WTC11 (cell line): ENCODE data around the gene PTPN12.

Experiments used
- CREB1 ChIP-seq: sonication (generic); formaldehyde crosslinking; IDR thresholded peaks from 2 replicates; pipeline ENCODE4 v1.8.0; 2023; ENCODE audit warnings: mild to moderate bottlenecking, missing genetic modification reagents
- MYBL2 ChIP-seq: sonication (generic); formaldehyde crosslinking; IDR thresholded peaks from 2 replicates; pipeline ENCODE4 v1.8.1; 2023; ENCODE audit warnings: mild to moderate bottlenecking, moderate library complexity, missing genetic modification reagents
- TF ChIP-seq, protein P1 (sequence below): fragments of 200-600 bp; IDR thresholded peaks from 2 replicates; pipeline ENCODE4 v1.8.0; 2022; ENCODE audit warnings: antibody characterized with exemption
- TF ChIP-seq, protein P2 (sequence below): sonication (generic); formaldehyde crosslinking; IDR thresholded peaks from 2 replicates; pipeline ENCODE4 v1.8.0; 2022; ENCODE audit warnings: mild to moderate bottlenecking, missing genetic modification reagents

DNA sequence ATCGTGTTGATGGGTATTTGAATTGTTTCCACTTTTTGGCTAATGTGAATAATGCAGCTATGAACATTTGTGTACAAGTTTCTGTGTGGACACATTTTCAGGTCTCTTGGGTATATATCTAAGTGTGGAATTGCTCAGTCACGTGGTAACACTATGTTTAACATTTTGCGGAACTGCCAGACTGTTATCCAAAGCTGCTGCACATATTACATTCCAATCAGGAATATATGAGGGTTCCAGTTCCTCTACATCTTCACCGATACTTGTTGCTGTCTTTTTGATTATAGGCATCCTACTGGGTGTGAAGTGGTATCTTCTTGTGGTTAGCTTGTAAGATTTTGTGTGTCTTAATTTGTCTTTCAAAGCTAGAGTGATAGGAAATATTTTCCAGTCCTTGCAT is 6.8 kb downstream of the PTPN12 start:
- TF ChIP-seq CREB1 (CRISPR knock-in tag) (no peak), MYBL2 (CRISPR knock-in tag) (no peak)
- TF ChIP-seq, protein P1, sequence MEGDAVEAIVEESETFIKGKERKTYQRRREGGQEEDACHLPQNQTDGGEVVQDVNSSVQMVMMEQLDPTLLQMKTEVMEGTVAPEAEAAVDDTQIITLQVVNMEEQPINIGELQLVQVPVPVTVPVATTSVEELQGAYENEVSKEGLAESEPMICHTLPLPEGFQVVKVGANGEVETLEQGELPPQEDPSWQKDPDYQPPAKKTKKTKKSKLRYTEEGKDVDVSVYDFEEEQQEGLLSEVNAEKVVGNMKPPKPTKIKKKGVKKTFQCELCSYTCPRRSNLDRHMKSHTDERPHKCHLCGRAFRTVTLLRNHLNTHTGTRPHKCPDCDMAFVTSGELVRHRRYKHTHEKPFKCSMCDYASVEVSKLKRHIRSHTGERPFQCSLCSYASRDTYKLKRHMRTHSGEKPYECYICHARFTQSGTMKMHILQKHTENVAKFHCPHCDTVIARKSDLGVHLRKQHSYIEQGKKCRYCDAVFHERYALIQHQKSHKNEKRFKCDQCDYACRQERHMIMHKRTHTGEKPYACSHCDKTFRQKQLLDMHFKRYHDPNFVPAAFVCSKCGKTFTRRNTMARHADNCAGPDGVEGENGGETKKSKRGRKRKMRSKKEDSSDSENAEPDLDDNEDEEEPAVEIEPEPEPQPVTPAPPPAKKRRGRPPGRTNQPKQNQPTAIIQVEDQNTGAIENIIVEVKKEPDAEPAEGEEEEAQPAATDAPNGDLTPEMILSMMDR, result no peak
- TF ChIP-seq, protein P2, sequence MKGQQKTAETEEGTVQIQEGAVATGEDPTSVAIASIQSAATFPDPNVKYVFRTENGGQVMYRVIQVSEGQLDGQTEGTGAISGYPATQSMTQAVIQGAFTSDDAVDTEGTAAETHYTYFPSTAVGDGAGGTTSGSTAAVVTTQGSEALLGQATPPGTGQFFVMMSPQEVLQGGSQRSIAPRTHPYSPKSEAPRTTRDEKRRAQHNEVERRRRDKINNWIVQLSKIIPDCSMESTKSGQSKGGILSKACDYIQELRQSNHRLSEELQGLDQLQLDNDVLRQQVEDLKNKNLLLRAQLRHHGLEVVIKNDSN (CRISPR knock-in tag), result no peak
